K562 (cell line): ENCODE results near the gene STARD8. TPM values are rescaled to one million over a fixed set of nuclear protein-coding genes. Genes with fewer than 3 reads are reported as not detected.

Experiments
- ATAC-seq: fragments of 200-7000 bp; cut with Tn5 transposase; 3 replicates; pipeline ENCODE4 v1.9.1; 2020; ENCODE audit warnings: moderate library complexity
- BruUV-seq: library from RNA; stranded (reverse); fragments of 400-500 nt; replicated peaks from 2 replicates; lab custom pipeline; 2021; lab: Mats Ljungman, UMichigan
- CTCF ChIA-PET: fragments of 300-600 bp; formaldehyde crosslinking; extraction: SDS; loops from one replicate; lab custom pipeline; 2021; ENCODE audit warnings: low intra/inter-chr PET ratio; lab: Yijun Ruan, JAX
- POLR2A ChIA-PET: fragments of 300-600, 350-650 bp; sonication (Branson Sonifier 250); formaldehyde crosslinking; extraction: SDS; loops from one replicate; lab custom pipeline; 2021; ENCODE audit warnings: antibody characterized with exemption, inconsistent platforms; lab: Yijun Ruan, JAX
- DNase-seq, 4 experiments: peaks; one replicate each; pipeline versions ENCODE4 v3.0.0 to v3.0.0-alpha.2; 2011 to 2018; ENCODE audit warnings: low spot score in 3 of 4, mixed read lengths in 3 of 4; ENCODE audit errors: extremely low read depth in 1 of 4
- FAIRE-seq: peaks from 2 replicates; lab custom pipeline; 2011; peaks lifted over from hg19 to GRCh38; lab: Jason Lieb, UNC
- H2AFZ ChIP-seq: 2 replicates; pipeline ENCODE4 v1.6.0; 2011; ENCODE audit warnings: low read depth, low read length, control low read depth, inconsistent platforms
- H3K27ac ChIP-seq: fragments of 200-600 bp; 3 replicates; pipeline ENCODE4 v1.8.0; 2011; ENCODE audit warnings: low read depth, mild to moderate bottlenecking, control low read depth, inconsistent platforms, low read length, moderate library complexity, mixed read lengths; ENCODE audit errors: extremely low read depth
- H3K27me3 ChIP-seq, 2 experiments: fragments of 300-600 bp in 1 of 2; 2 replicates in 1 of 2; 3 replicates in 1 of 2; pipeline versions ENCODE4 v1.6.0 to v1.8.0; 2011; ENCODE audit warnings: inconsistent platforms in 2 of 2, low read length in 2 of 2, mild to moderate bottlenecking in 1 of 2, mixed read lengths in 1 of 2, moderate library complexity in 1 of 2; ENCODE audit not compliant: control insufficient read depth in 2 of 2, insufficient read depth in 2 of 2
- H3K36me3 ChIP-seq: fragments of 300-600 bp; 3 replicates; pipeline ENCODE4 v1.8.0; 2011; ENCODE audit warnings: mild to moderate bottlenecking, low read length, inconsistent platforms; ENCODE audit not compliant: control insufficient read depth, insufficient read depth
- H3K4me1 ChIP-seq, 2 experiments: fragments of 200-600 bp in 1 of 2; replicated peaks in 1 of 2; 2 replicates in 1 of 2; 3 replicates in 1 of 2; pipeline versions ENCODE4 v1.5.1 to v1.8.0; 2011; ENCODE audit warnings: inconsistent platforms in 2 of 2, low read length in 2 of 2, mild to moderate bottlenecking in 1 of 2, mixed read lengths in 1 of 2, moderate library complexity in 1 of 2; ENCODE audit not compliant: control insufficient read depth in 2 of 2, insufficient read depth in 2 of 2
- H3K4me2 ChIP-seq: 2 replicates; pipeline ENCODE4 v1.6.1; 2011; ENCODE audit warnings: low read length, control low read depth, inconsistent platforms, mixed read lengths; ENCODE audit not compliant: insufficient read depth
- H3K4me3 ChIP-seq: fragments of 200-600 bp; sonication (generic), shearing (Covaris generic); 2 replicates; pipeline ENCODE4 v1.5.1; 2016; ENCODE audit warnings: control low read depth, inconsistent platforms
- H3K79me2 ChIP-seq: fragments of 200-600 bp; 3 replicates; pipeline ENCODE4 v1.8.0; 2011; ENCODE audit warnings: low read length, inconsistent platforms; ENCODE audit not compliant: control insufficient read depth, insufficient read depth
- H3K9ac ChIP-seq, 2 experiments: 2 replicates each; pipeline versions ENCODE4 v1.6.0 to v1.6.1; 2011; ENCODE audit warnings: low read depth in 2 of 2, low read length in 2 of 2, control low read depth in 1 of 2, inconsistent platforms in 1 of 2, mild to moderate bottlenecking in 1 of 2, mixed read lengths in 1 of 2; ENCODE audit not compliant: insufficient read depth in 1 of 2
- H3K9me1 ChIP-seq: one replicate; pipeline ENCODE4 v1.6.0; 2011; ENCODE audit warnings: inconsistent platforms, mild to moderate bottlenecking, low read length, moderate library complexity; ENCODE audit not compliant: control insufficient read depth, insufficient read depth
- H3K9me3 ChIP-seq: replicated peaks from 2 replicates; pipeline ENCODE4 v1.5.1; 2011; ENCODE audit warnings: low read depth, low read length, inconsistent platforms; ENCODE audit not compliant: control insufficient read depth, insufficient read depth
- H4K20me1 ChIP-seq: replicated peaks from 2 replicates; pipeline ENCODE4 v1.6.1; 2011; ENCODE audit warnings: low read length, inconsistent platforms, mixed read lengths; ENCODE audit not compliant: control insufficient read depth, insufficient read depth
- FOSL1 ChIP-seq: fragments of 200-800 bp; sonication (Bioruptor generic); conservative IDR thresholded peaks from 2 replicates; pipeline ENCODE4 v1.6.1; 2016; ENCODE audit warnings: missing genetic modification characterization, missing compliant biosample characterization
- MAFF ChIP-seq: IDR thresholded peaks from 2 replicates; pipeline ENCODE4 v1.6.1; 2012; ENCODE audit warnings: low read length, improper control_type of control experiment
- PHF21A ChIP-seq: fragments of 450-650 bp; IDR thresholded peaks from 2 replicates; pipeline ENCODE4 v1.6.1; 2017; ENCODE audit warnings: low read depth, borderline replicate concordance
- RBBP5 ChIP-seq: fragments of 200-600 bp; sonication (generic); IDR thresholded peaks from 2 replicates; pipeline ENCODE4 v1.6.1; 2012; ENCODE audit warnings: borderline replicate concordance, mild to moderate bottlenecking, low read length, control low read depth, inconsistent platforms; ENCODE audit not compliant: insufficient read depth, poor library complexity, severe bottlenecking
- RBM17 ChIP-seq: fragments of 200-400 bp; formaldehyde crosslinking; IDR thresholded peaks from 2 replicates; pipeline ENCODE4 v1.6.1; 2017; ENCODE audit warnings: low read depth, mild to moderate bottlenecking, low read length, borderline replicate concordance
- SOX6 ChIP-seq: fragments of 450-650 bp; IDR thresholded peaks from 2 replicates; pipeline ENCODE4 v1.6.1; 2014; ENCODE audit warnings: mild to moderate bottlenecking
- ZNF146 ChIP-seq: IDR thresholded peaks from one replicate; pipeline ENCODE4 v1.6.1; 2018; ENCODE audit warnings: missing compliant biosample characterization; ENCODE audit not compliant: unreplicated experiment
- ZNF253 ChIP-seq: fragments of 250-450 bp; sonication (Bioruptor Pico); conservative IDR thresholded peaks from 2 replicates; pipeline ENCODE4 v1.6.1; 2021; ENCODE audit warnings: mild to moderate bottlenecking
- WGBS: fragments of 100-300 bp; shearing (Covaris generic); methylation state at CpG from one replicate; pipeline ENCODE4 v1.1.6; 2016; ENCODE audit warnings: low coverage, mixed read lengths; ENCODE audit not compliant: insufficient coverage; ENCODE audit errors: missing lambda C conversion rate; 5-methylcytosine and 5-hydroxymethylcytosine counted together
- in situ Hi-C: fragments of 300-500 bp; cut with MboI; formaldehyde crosslinking; loops from 4 replicates; pipeline ENCODE4 v1.15.0; 2018; ENCODE audit warnings: inconsistent platforms, mixed read lengths
- intact Hi-C: fragments of 100-400 bp; cut with micrococcal nuclease; formaldehyde crosslinking; loops from 2 replicates; pipeline ENCODE4 v1.14.2; 2022
- polyA plus RNA-seq, 8 experiments: library from polyadenylated mRNA; depleted of rRNA in 4 of 8; stranded (reverse) in 5 of 8; unstranded in 3 of 8; fragments of >200 nt; fragmentation: Nextera tagmentation in 2 of 8; fragmentation: Illumina TruSeq in 1 of 8; extraction: Ambion mirVana in 2 of 8; extraction: Trizol in 1 of 8; gene quantifications; 2 replicates each; pipeline versions ENCODE4 v1.2.1 to v1.2.3, GENCODE V29; 2011 to 2014; ENCODE audit warnings: inconsistent platforms in 1 of 8, missing spikeins in 1 of 8
- total RNA-seq, 7 experiments: library from RNA; depleted of rRNA in 6 of 7; stranded (reverse); fragments of >200 nt in 6 of 7; fragmentation: Illumina TruSeq in 2 of 7; extraction: Trizol in 2 of 7; gene quantifications; 2 replicates each; pipeline versions ENCODE4 v1.2.1 to v1.2.3, GENCODE V29; 2011 to 2021; ENCODE audit warnings: low replicate concordance in 1 of 7
- TF ChIP-seq, protein P1 (sequence below): sonication (generic); formaldehyde crosslinking; IDR thresholded peaks from 2 replicates; pipeline ENCODE4 v1.8.0; 2023; ENCODE audit warnings: missing genetic modification reagents, mild to moderate bottlenecking, borderline replicate concordance
- TF ChIP-seq, protein P2 (sequence below): fragments of 450-650 bp; conservative IDR thresholded peaks from 2 replicates; pipeline ENCODE4 v1.6.1; 2016; ENCODE audit warnings: missing genetic modification characterization, low read depth, mild to moderate bottlenecking, missing compliant biosample characterization, moderate library complexity
- TF ChIP-seq, protein P3 (sequence below): fragments of 250-450 bp; sonication (Bioruptor Pico); IDR thresholded peaks from 2 replicates; pipeline ENCODE4 v1.8.0; 2022; ENCODE audit warnings: inconsistent platforms, mild to moderate bottlenecking, moderate library complexity, borderline replicate concordance
- TF ChIP-seq, protein P4 (sequence below): fragments of 250-450 bp; sonication (Bioruptor Pico); IDR thresholded peaks from 2 replicates; pipeline ENCODE4 v1.5.1; 2021; ENCODE audit warnings: mild to moderate bottlenecking

The STARD8 gene
- total and polyA plus RNA-seq, 9 of the 15 experiments (the other 6 are each of a cell fraction or from before 2014, with no cell fraction given), result 1.6 to 35.0 (median 15.9) TPM

DNA sequence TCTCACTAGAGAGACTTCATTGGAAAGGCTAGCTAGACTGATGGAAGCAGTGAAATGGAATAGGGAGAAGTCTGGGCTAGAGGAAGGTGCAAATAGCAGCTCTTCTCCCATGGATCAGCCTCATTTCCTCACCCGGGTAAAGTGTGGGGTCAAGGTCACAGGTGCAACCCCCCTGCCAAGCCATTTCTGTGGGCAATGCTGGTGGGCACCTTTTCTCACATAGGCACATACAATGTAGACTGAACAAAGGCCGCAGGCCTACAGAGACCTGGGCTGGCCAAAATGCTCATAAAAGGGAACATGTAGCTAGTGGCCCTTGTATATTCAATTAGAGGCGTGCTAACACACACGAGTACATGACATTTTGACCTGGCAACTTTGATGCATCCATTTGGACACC lies 109.9 kb downstream of the STARD8 start (continued):
- TF ChIP-seq, protein P1, sequence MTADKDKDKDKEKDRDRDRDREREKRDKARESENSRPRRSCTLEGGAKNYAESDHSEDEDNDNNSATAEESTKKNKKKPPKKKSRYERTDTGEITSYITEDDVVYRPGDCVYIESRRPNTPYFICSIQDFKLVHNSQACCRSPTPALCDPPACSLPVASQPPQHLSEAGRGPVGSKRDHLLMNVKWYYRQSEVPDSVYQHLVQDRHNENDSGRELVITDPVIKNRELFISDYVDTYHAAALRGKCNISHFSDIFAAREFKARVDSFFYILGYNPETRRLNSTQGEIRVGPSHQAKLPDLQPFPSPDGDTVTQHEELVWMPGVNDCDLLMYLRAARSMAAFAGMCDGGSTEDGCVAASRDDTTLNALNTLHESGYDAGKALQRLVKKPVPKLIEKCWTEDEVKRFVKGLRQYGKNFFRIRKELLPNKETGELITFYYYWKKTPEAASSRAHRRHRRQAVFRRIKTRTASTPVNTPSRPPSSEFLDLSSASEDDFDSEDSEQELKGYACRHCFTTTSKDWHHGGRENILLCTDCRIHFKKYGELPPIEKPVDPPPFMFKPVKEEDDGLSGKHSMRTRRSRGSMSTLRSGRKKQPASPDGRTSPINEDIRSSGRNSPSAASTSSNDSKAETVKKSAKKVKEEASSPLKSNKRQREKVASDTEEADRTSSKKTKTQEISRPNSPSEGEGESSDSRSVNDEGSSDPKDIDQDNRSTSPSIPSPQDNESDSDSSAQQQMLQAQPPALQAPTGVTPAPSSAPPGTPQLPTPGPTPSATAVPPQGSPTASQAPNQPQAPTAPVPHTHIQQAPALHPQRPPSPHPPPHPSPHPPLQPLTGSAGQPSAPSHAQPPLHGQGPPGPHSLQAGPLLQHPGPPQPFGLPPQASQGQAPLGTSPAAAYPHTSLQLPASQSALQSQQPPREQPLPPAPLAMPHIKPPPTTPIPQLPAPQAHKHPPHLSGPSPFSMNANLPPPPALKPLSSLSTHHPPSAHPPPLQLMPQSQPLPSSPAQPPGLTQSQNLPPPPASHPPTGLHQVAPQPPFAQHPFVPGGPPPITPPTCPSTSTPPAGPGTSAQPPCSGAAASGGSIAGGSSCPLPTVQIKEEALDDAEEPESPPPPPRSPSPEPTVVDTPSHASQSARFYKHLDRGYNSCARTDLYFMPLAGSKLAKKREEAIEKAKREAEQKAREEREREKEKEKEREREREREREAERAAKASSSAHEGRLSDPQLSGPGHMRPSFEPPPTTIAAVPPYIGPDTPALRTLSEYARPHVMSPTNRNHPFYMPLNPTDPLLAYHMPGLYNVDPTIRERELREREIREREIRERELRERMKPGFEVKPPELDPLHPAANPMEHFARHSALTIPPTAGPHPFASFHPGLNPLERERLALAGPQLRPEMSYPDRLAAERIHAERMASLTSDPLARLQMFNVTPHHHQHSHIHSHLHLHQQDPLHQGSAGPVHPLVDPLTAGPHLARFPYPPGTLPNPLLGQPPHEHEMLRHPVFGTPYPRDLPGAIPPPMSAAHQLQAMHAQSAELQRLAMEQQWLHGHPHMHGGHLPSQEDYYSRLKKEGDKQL, result no peak
- TF ChIP-seq FOSL1 (tag), result no peak

DNA sequence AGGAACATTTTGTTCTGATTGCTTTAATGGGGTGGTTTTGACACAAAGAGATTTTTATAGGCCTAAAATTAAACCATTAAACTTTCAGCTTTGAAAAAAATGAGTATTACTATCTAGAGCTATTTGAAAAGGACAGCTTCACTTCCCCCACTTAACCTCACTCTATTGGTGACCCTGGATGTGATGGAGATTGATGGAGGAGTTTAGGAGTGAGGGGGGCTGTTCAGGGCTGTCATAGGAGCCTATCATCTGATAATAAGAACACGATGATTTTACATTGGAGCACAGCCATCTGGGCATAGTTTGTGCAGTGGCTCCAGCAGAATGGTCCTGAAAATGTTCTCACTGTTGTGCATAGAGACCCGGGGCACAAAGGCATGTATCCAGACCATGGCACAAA lies 110.3 kb downstream of the STARD8 start:
- no peaks in the 10 kb centered on the region for H3K36me3 ChIP-seq
- ChIA-PET POLR2A (no interaction called here), CTCF (no interaction called here)
- peaks cover 1% of the 10 kb centered on the region for H3K9me1 ChIP-seq
- H3K4me2 ChIP-seq, result no peak overlapping the region
- ATAC-seq (no peak), DNase-seq (no peak), FAIRE-seq (no peak)
- intact Hi-C loops (no loop called here), in situ Hi-C loops (no loop called here)
- H3K27me3 ChIP-seq, result no peaks in the 10 kb centered on the region
- no peak overlapping the region for H3K4me3 ChIP-seq
- 3% methylated on average over 2 of the region's 2 CpGs for WGBS
- BruUV-seq, result no TSS peak
- no peak overlapping the region for H3K9ac ChIP-seq
- no peaks in the 10 kb centered on the region for H3K79me2 ChIP-seq
- H3K4me1 ChIP-seq, result no peaks in the 10 kb centered on the region
- H4K20me1 ChIP-seq, result no peaks in the 10 kb centered on the region
- no peaks in the 10 kb centered on the region for H3K9me3 ChIP-seq
- no peak overlapping the region for H2AFZ ChIP-seq
- no peak overlapping the region for H3K27ac ChIP-seq
- TF ChIP-seq, protein P2, sequence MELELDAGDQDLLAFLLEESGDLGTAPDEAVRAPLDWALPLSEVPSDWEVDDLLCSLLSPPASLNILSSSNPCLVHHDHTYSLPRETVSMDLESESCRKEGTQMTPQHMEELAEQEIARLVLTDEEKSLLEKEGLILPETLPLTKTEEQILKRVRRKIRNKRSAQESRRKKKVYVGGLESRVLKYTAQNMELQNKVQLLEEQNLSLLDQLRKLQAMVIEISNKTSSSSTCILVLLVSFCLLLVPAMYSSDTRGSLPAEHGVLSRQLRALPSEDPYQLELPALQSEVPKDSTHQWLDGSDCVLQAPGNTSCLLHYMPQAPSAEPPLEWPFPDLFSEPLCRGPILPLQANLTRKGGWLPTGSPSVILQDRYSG (tag), result no peak
- TF ChIP-seq SOX6 (no peak), RBBP5 (no peak), PHF21A (no peak), MAFF (no peak), ZNF253 (no peak), ZNF146 (CRISPR knock-in tag) (no peak), RBM17 (no peak)
- TF ChIP-seq, protein P3, sequence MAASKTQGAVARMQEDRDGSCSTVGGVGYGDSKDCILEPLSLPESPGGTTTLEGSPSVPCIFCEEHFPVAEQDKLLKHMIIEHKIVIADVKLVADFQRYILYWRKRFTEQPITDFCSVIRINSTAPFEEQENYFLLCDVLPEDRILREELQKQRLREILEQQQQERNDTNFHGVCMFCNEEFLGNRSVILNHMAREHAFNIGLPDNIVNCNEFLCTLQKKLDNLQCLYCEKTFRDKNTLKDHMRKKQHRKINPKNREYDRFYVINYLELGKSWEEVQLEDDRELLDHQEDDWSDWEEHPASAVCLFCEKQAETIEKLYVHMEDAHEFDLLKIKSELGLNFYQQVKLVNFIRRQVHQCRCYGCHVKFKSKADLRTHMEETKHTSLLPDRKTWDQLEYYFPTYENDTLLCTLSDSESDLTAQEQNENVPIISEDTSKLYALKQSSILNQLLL (CRISPR knock-in tag), result no peak
- TF ChIP-seq, protein P4, sequence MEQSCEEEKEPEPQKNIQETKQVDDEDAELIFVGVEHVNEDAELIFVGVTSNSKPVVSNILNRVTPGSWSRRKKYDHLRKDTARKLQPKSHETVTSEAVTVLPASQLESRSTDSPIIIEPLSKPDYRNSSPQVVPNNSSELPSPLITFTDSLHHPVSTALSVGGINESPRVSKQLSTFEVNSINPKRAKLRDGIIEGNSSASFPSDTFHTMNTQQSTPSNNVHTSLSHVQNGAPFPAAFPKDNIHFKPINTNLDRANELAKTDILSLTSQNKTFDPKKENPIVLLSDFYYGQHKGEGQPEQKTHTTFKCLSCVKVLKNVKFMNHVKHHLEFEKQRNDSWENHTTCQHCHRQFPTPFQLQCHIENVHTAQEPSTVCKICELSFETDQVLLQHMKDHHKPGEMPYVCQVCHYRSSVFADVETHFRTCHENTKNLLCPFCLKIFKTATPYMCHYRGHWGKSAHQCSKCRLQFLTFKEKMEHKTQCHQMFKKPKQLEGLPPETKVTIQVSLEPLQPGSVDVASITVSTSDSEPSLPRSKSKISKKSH (CRISPR knock-in tag), result no peak
